Measurements from ENCODE around the gene ABHD6. TPM values are rescaled to one million over a fixed set of nuclear protein-coding genes. Genes with fewer than 3 reads are reported as not detected.

The ABHD6 gene
- total RNA-seq, 2 experiments from 2014 or later = 0.71 to 1.9 TPM

DNA sequence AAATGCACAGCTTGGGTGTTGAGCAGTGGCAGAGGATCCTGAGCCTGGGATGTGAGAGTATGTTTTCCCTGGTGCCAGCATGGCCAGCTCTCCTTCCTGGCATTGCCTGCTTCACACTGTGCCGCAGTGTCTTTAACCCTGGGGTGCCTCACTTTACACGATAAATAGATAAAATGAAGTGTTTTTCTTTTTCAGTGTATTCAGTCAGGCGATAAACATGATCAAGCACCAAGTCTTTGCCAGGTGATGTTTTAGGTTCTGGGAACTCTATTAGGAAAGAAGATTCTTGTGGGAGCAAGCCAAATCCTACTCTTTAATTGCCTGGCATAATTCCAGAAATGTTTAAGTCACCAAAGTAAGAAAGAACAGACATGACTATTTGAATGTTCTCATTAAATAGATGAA, 14.0 kb downstream of the ABHD6 start:
- intact Hi-C loops (cut with DNase I, micrococcal nuclease) = no loop called here
- no peak overlapping the region for H3K4me3 ChIP-seq (ENCODE audit: low read length)
- H3K27ac ChIP-seq (ENCODE audit: low read depth in 1 of 2, low read length in 2 of 2) = no peak overlapping the region
- H3K36me3 Mint-ChIP-seq (ENCODE audit: low read depth) = no peaks in the 10 kb centered on the region
- no peaks in the 10 kb centered on the region for H3K4me1 Mint-ChIP-seq (ENCODE audit: low read depth)
- ATAC-seq (ENCODE audit: poor library complexity) (no peak), DNase-seq (no peak)
- no peaks in the 10 kb centered on the region for H3K27me3 Mint-ChIP-seq
- peaks cover 2% of the 10 kb centered on the region for H3K36me3 ChIP-seq (ENCODE audit: insufficient read depth, low read length)
- POLR2A ChIA-PET = no interaction called here
- no peak overlapping the region for H3K27ac Mint-ChIP-seq
- H3K4me1 ChIP-seq (ENCODE audit: insufficient read depth, low read length) = no peaks in the 10 kb centered on the region
- no peak overlapping the region for H3K4me3 Mint-ChIP-seq
- TF ChIP-seq, protein P1, sequence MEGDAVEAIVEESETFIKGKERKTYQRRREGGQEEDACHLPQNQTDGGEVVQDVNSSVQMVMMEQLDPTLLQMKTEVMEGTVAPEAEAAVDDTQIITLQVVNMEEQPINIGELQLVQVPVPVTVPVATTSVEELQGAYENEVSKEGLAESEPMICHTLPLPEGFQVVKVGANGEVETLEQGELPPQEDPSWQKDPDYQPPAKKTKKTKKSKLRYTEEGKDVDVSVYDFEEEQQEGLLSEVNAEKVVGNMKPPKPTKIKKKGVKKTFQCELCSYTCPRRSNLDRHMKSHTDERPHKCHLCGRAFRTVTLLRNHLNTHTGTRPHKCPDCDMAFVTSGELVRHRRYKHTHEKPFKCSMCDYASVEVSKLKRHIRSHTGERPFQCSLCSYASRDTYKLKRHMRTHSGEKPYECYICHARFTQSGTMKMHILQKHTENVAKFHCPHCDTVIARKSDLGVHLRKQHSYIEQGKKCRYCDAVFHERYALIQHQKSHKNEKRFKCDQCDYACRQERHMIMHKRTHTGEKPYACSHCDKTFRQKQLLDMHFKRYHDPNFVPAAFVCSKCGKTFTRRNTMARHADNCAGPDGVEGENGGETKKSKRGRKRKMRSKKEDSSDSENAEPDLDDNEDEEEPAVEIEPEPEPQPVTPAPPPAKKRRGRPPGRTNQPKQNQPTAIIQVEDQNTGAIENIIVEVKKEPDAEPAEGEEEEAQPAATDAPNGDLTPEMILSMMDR (IDR thresholded peaks at IDR 0.05) = no peak
- H3K9me3 ChIP-seq (ENCODE audit: control insufficient read depth in 1 of 2, insufficient read depth in 1 of 2, low read length in 2 of 2) = no peaks in the 10 kb centered on the region
- CTCF ChIA-PET = no interaction called here
- no peaks in the 10 kb centered on the region for H3K9me3 Mint-ChIP-seq
- no peaks in the 10 kb centered on the region for H3K27me3 ChIP-seq (ENCODE audit: control insufficient read depth in 1 of 2, insufficient read depth in 2 of 2, low read length in 2 of 2)

DNA sequence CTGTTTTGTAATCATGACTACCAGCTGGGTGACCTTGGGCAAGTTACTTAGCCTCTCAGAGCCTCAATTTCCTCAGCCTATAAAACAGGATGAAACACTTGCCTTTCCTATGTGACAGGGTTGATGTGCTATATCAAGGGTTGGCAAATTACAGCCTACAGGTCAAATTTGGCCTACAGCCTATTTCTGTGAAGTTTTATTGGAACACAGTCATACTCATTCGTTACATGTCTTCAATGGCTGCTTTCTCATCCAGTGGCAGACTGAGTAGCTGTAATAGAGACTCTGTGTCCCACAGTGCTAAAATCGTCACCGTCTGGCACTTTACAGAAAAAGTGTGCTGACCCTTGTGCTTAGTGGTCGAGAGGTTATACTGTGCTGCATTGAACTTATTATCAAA, 16.6 kb downstream of the ABHD6 start:
- H3K4me3 Mint-ChIP-seq = no peak overlapping the region
- CTCF ChIA-PET = interaction anchor here (1.1 kb wide), 1 partner anchor 23 kb away, joined by 3 read pairs; no protein-coding TSS in a partner anchor
- Histone ChIP-seq H3K27ac (ENCODE audit: low read depth in 1 of 2, low read length in 2 of 2) (no peak overlapping the region), H3K4me3 (ENCODE audit: low read length) (no peak overlapping the region), H3K36me3 (ENCODE audit: insufficient read depth, low read length) (peaks cover 15% of the 10 kb centered on the region), H3K27me3 (ENCODE audit: control insufficient read depth in 1 of 2, insufficient read depth in 2 of 2, low read length in 2 of 2) (no peaks in the 10 kb centered on the region), H3K9me3 (ENCODE audit: control insufficient read depth in 1 of 2, insufficient read depth in 1 of 2, low read length in 2 of 2) (no peaks in the 10 kb centered on the region), H3K4me1 (ENCODE audit: insufficient read depth, low read length) (no peaks in the 10 kb centered on the region)
- ATAC-seq (ENCODE audit: poor library complexity) (no peak), DNase-seq (no peak)
- H3K9me3 Mint-ChIP-seq = no peaks in the 10 kb centered on the region
- H3K27ac Mint-ChIP-seq = no peak overlapping the region
- TF ChIP-seq, protein P1 (IDR thresholded peaks at IDR 0.05) = no peak
- no peaks in the 10 kb centered on the region for H3K27me3 Mint-ChIP-seq
- H3K36me3 Mint-ChIP-seq (ENCODE audit: low read depth) = peaks cover 11% of the 10 kb centered on the region
- no peaks in the 10 kb centered on the region for H3K4me1 Mint-ChIP-seq (ENCODE audit: low read depth)
- intact Hi-C loops (cut with DNase I, micrococcal nuclease) = no loop called here
- POLR2A ChIA-PET = no interaction called here

- no peak overlapping the region for H3K27ac Mint-ChIP-seq
- H3K4me3 Mint-ChIP-seq = no peak overlapping the region
- POLR2A ChIA-PET = no interaction called here
Observed at GRCh38 chr3:58256061-58256460, 18.5 kb downstream of the ABHD6 start.

More at GRCh38 chr3:58256061-58256460, 18.5 kb downstream of the ABHD6 start:
- Histone ChIP-seq H3K27me3 (ENCODE audit: control insufficient read depth in 1 of 2, insufficient read depth in 2 of 2, low read length in 2 of 2) (no peaks in the 10 kb centered on the region), H3K9me3 (ENCODE audit: control insufficient read depth in 1 of 2, insufficient read depth in 1 of 2, low read length in 2 of 2) (no peaks in the 10 kb centered on the region), H3K36me3 (ENCODE audit: insufficient read depth, low read length) (peaks cover 20% of the 10 kb centered on the region), H3K4me1 (ENCODE audit: insufficient read depth, low read length) (no peaks in the 10 kb centered on the region), H3K4me3 (ENCODE audit: low read length) (no peak overlapping the region), H3K27ac (ENCODE audit: low read depth in 1 of 2, low read length in 2 of 2) (no peak overlapping the region)
- DNase-seq = no peak
- TF ChIP-seq, protein P1 (IDR thresholded peaks at IDR 0.05) = no peak
- H3K4me1 Mint-ChIP-seq (ENCODE audit: low read depth) = no peaks in the 10 kb centered on the region
- ATAC-seq (ENCODE audit: poor library complexity) = no peak
- no peaks in the 10 kb centered on the region for H3K9me3 Mint-ChIP-seq
- CTCF ChIA-PET = no interaction called here
- intact Hi-C loops (cut with DNase I, micrococcal nuclease) = no loop called here
- H3K36me3 Mint-ChIP-seq (ENCODE audit: low read depth) = peaks cover 11% of the 10 kb centered on the region
- no peaks in the 10 kb centered on the region for H3K27me3 Mint-ChIP-seq
